Spleen (tissue), 11 donors: Measurements from ENCODE around the gene ADAMTSL3. TPM values are rescaled to one million over a fixed set of nuclear protein-coding genes. Genes with fewer than 3 reads are reported as not detected.

ENCODE experiments used
- DNase-seq: peaks from one replicate; pipeline ENCODE4 v3.0.0-alpha.2; 2020
- H3K27ac ChIP-seq, 8 donors: fragments of 200-600 bp; sonication (generic) in 7 of 8; 1 replicate in 4 of 8; 2 replicates in 4 of 8; pipeline versions ENCODE4 v1.5.0 to v1.8.0; 2016 to 2021; ENCODE audit warnings: inconsistent platforms in 4 of 8, mild to moderate bottlenecking in 4 of 8, moderate library complexity in 1 of 8
- H3K27me3 ChIP-seq, 7 donors: fragments of 200-600 bp; sonication (generic) in 6 of 7; replicated peaks in 1 of 7; 1 replicate in 4 of 7; 2 replicates in 3 of 7; pipeline versions ENCODE4 v1.5.0 to v1.8.0; 2016 to 2021; ENCODE audit warnings: inconsistent platforms in 3 of 7, mild to moderate bottlenecking in 1 of 7
- H3K36me3 ChIP-seq, 6 donors: fragments of 200-600 bp; sonication (generic) in 5 of 6; 1 replicate in 4 of 6; 2 replicates in 2 of 6; pipeline versions ENCODE4 v1.5.0 to v1.8.0; 2016 to 2021; ENCODE audit warnings: inconsistent platforms in 2 of 6
- H3K4me1 ChIP-seq, 6 donors: fragments of 200-600 bp; sonication (generic) in 5 of 6; 1 replicate in 3 of 6; 2 replicates in 3 of 6; pipeline versions ENCODE4 v1.5.0 to v1.8.0; 2016 to 2021; ENCODE audit warnings: inconsistent platforms in 3 of 6
- H3K4me3 ChIP-seq, 8 donors: fragments of 200-600 bp; sonication (generic) in 7 of 8; 1 replicate in 4 of 8; 2 replicates in 4 of 8; pipeline versions ENCODE4 v1.5.0 to v1.8.0; 2016 to 2021; ENCODE audit warnings: inconsistent platforms in 4 of 8, mild to moderate bottlenecking in 4 of 8, moderate library complexity in 2 of 8
- H3K9me3 ChIP-seq, 8 donors: fragments of 200-600 bp; sonication (generic) in 7 of 8; 1 replicate in 4 of 8; 2 replicates in 4 of 8; pipeline versions ENCODE4 v1.5.0 to v1.8.0; 2016 to 2021; ENCODE audit warnings: inconsistent platforms in 4 of 8
- CTCF ChIP-seq, 11 experiments: fragments of 200-600 bp in 7 of 11; fragments of 450-650 bp in 4 of 11; sonication (generic) in 4 of 11; IDR thresholded peaks in 8 of 11; conservative IDR thresholded peaks in 3 of 11; 1 replicate in 7 of 11; 2 replicates in 4 of 11; pipeline versions ENCODE4 v1.4.0 to v1.8.0; 2016 to 2021; ENCODE audit warnings: antibody characterized with exemption in 11 of 11, inconsistent platforms in 4 of 11, mild to moderate bottlenecking in 1 of 11
- POLR2A ChIP-seq, 3 donors: fragments of 450-650 bp; IDR thresholded peaks; one replicate each; pipeline ENCODE4 v1.5.1; 2017; ENCODE audit warnings: antibody characterized with exemption in 3 of 3, mild to moderate bottlenecking in 1 of 3
- POLR2AphosphoS5 ChIP-seq, 3 donors: sonication (generic); formaldehyde crosslinking; IDR thresholded peaks; one replicate each; pipeline ENCODE4 v1.5.1; 2017; ENCODE audit warnings: antibody characterized with exemption in 3 of 3
- WGBS, 5 donors: extraction: QIAGEN DNeasy Blood & Tissue Kit in 3 of 5; methylation state at CpG; one replicate each; pipeline versions ENCODE4 v1.1.5 to v1.1.7; 2013 to 2018; 5-methylcytosine and 5-hydroxymethylcytosine counted together
- intact Hi-C: fragments of 100-400 bp; cut with DNase I; formaldehyde crosslinking; loops from one replicate; pipeline ENCODE4 v1.15.0; 2023; ENCODE audit warnings: low total_unique reads
- polyA plus RNA-seq, 3 donors: library from polyadenylated mRNA; stranded (reverse); fragments of 200-250 nt; gene quantifications; one replicate each; pipeline ENCODE4 v1.2.1, GENCODE V29; 2013
- total RNA-seq, 7 donors: library from RNA; depleted of rRNA in 3 of 7; stranded (reverse); fragments of >200 nt in 3 of 7; fragmentation: NEBNext Ultra II Directional in 4 of 7; extraction: Animal tissue kit (Norgen Biotek cat#: 25700) in 4 of 7; gene quantifications; one replicate each; pipeline versions ENCODE4 v1.1.0 to v1.2.1, GENCODE V29; 2016 to 2021
- donor health status: healthy with polysubstance abuse.
- donor health status: DM: no; HTN: no; CAD: no; lungs with moderate emphysema.
- donor health status: DM: no; HTN: no; CAD: no.
- donor health status: Bipolar disorder and iron deficiency.
- donor health status: healthy.
- donor health status: DM: no; HTN: no; CAD: no.
- donor health status: DM: yes; HTN: yes; CAD: no.

The ADAMTSL3 gene
- total and polyA plus RNA-seq, 10 donors: 0.09 to 5.7 (median 2.9) TPM

- Histone ChIP-seq H3K27me3 (peaks cover 0 to 49% (median 0%) of the 10 kb centered on the region in 7 donors), H3K36me3 (no peaks in the 10 kb centered on the region), H3K4me3 (no peak overlapping the region), H3K9me3 (no peaks in the 10 kb centered on the region), H3K27ac (no peak overlapping the region), H3K4me1 (peaks cover 0 to 14% (median 3%) of the 10 kb centered on the region in 6 donors)
- WGBS, 5 donors: 90 to 97% (median 91%) methylated on average over 2 of the region's 2 CpGs
- intact Hi-C loops: no loop called here
- DNase-seq: no peak
- no peak for TF ChIP-seq CTCF (IDR thresholded peaks at IDR 0.05 in 8 of 11, conservative IDR thresholded peaks at IDR 0.05 in 3 of 11)
- TF ChIP-seq POLR2AphosphoS5 (IDR thresholded peaks at IDR 0.05): no peak
- no peak for TF ChIP-seq POLR2A (IDR thresholded peaks at IDR 0.05)
These were observed 232.4 kb downstream of the ADAMTSL3 start for GRCh38 chr15:83886321-83886720.

- Histone ChIP-seq H3K27ac (no peak overlapping the region), H3K4me1 (peaks cover 0 to 14% (median 3%) of the 10 kb centered on the region in 6 donors), H3K9me3 (no peaks in the 10 kb centered on the region), H3K27me3 (peaks cover 0 to 57% (median 0%) of the 10 kb centered on the region in 7 donors), H3K36me3 (no peaks in the 10 kb centered on the region), H3K4me3 (no peak overlapping the region)
- intact Hi-C loops: no loop called here
- TF ChIP-seq POLR2AphosphoS5 (IDR thresholded peaks at IDR 0.05) (no peak), CTCF (IDR thresholded peaks at IDR 0.05 in 8 of 11, conservative IDR thresholded peaks at IDR 0.05 in 3 of 11) (no peak), POLR2A (IDR thresholded peaks at IDR 0.05) (no peak)
- 83 to 91% (median 85%) methylated on average over 2 of the region's 2 CpGs for WGBS, 5 donors
- no peak for DNase-seq
These were observed 233.5 kb downstream of the ADAMTSL3 start for GRCh38 chr15:83887404-83887803.

- Histone ChIP-seq H3K4me1 (peaks cover 0 to 14% (median 3%) of the 10 kb centered on the region in 6 donors), H3K9me3 (no peaks in the 10 kb centered on the region), H3K4me3 (no peak overlapping the region), H3K27ac (no peak overlapping the region), H3K27me3 (peaks cover 0 to 63% (median 0%) of the 10 kb centered on the region in 7 donors), H3K36me3 (no peaks in the 10 kb centered on the region)
- intact Hi-C loops: no loop called here
- no peak for TF ChIP-seq CTCF (IDR thresholded peaks at IDR 0.05 in 8 of 11, conservative IDR thresholded peaks at IDR 0.05 in 3 of 11)
- no peak for TF ChIP-seq POLR2AphosphoS5 (IDR thresholded peaks at IDR 0.05)
- no peak for TF ChIP-seq POLR2A (IDR thresholded peaks at IDR 0.05)
- no peak for DNase-seq
- WGBS, 5 donors: 74 to 90% (median 83%) methylated on average over 2 of the region's 2 CpGs
These were observed 234.0 kb downstream of the ADAMTSL3 start for GRCh38 chr15:83887961-83888360.

GRCh38 chr15:83889995-83890394 is 236.1 kb downstream of the ADAMTSL3 start:
- H3K4me1 ChIP-seq: peaks cover 0 to 14% (median 3%) of the 10 kb centered on the region in 6 donors
- intact Hi-C loops: no loop called here
- TF ChIP-seq POLR2A (IDR thresholded peaks at IDR 0.05): no peak
- no peak for TF ChIP-seq POLR2AphosphoS5 (IDR thresholded peaks at IDR 0.05)
- TF ChIP-seq CTCF (IDR thresholded peaks at IDR 0.05 in 8 of 11, conservative IDR thresholded peaks at IDR 0.05 in 3 of 11): no peak
- peak overlapping the region in 1 of 8 donors; percentile 14 for H3K27ac ChIP-seq
- no peak for DNase-seq
- H3K27me3 ChIP-seq: peaks cover 0 to 53% (median 0%) of the 10 kb centered on the region in 7 donors
- 11 to 35% (median 21%) methylated on average over 3 of the region's 3 CpGs for WGBS, 5 donors
- H3K36me3 ChIP-seq: no peaks in the 10 kb centered on the region
- H3K4me3 ChIP-seq: no peak overlapping the region
- no peaks in the 10 kb centered on the region for H3K9me3 ChIP-seq
